Measurements from ENCODE around the gene SLC22A6.

GRCh38 chr11:63020671-63021291 is 36.0 kb upstream of the SLC22A6 start:
- TF ChIP-seq POLR2AphosphoS5 (IDR thresholded peaks at IDR 0.05; ENCODE audit: low read depth, low read length), result no peak
- TF ChIP-seq SPI1 (IDR thresholded peaks at IDR 0.05; ENCODE audit: low read depth, low read length), result no peak
- no peak for TF ChIP-seq POLR2A (IDR thresholded peaks at IDR 0.05; ENCODE audit: low read depth, low read length)
- TF ChIP-seq TAF1 (IDR thresholded peaks at IDR 0.05; ENCODE audit: low read depth, low read length), result no peak
- no peak for TF ChIP-seq PAX5 (IDR thresholded peaks at IDR 0.05; ENCODE audit: insufficient read depth, low read length, severe bottlenecking)
